Activated CD4-positive, alpha-beta T cell treated with anti-CD3 and anti-CD28 coated beads for 1 hour (primary cell): ENCODE measurements around the gene CALHM4.
"Not testable (repeated sequence)": the region's sequence is repeated elsewhere in the genome, so short reads cannot be mapped to it uniquely, and the experiment has no call there.

Experiments
- DNase-seq: peaks from one replicate; pipeline ENCODE4 v3.0.0-alpha.2; 2020

The CALHM4 gene

GRCh38 chr6:116579143-116579542, 25.6 kb downstream of the CALHM4 start:
- DNase-seq = no peak

GRCh38 chr6:116580198-116580597, 26.6 kb downstream of the CALHM4 start:
- no peak for DNase-seq

GRCh38 chr6:116586276-116586675, 32.7 kb downstream of the CALHM4 start:
- no peak for DNase-seq

- no peak for DNase-seq
These were observed 33.2 kb downstream of the CALHM4 start for GRCh38 chr6:116586738-116587137.

- no peak for DNase-seq
These were observed 41.7 kb downstream of the CALHM4 start for GRCh38 chr6:116595247-116595646.

GRCh38 chr6:116596815-116597214, 43.3 kb downstream of the CALHM4 start:
- DNase-seq = no peak

- DNase-seq = not testable (repeated sequence)
These were observed 50.4 kb downstream of the CALHM4 start for GRCh38 chr6:116603916-116604315.

GRCh38 chr6:116604868-116605267, 51.3 kb downstream of the CALHM4 start:
- DNase-seq = not testable (repeated sequence)

- no peak for DNase-seq
These were observed 52.4 kb downstream of the CALHM4 start for GRCh38 chr6:116605935-116606334.
